NCI-H1092 (cell line): Measurements from ENCODE around the gene SEC24C.
"Not testable (repeated sequence)": the region's sequence is repeated elsewhere in the genome, so short reads cannot be mapped to it uniquely, and the experiment has no call there.

Experiments
- DNase-seq: peaks from one replicate; lab custom pipeline; 2025; lab: John Stamatoyannopoulos, UW

Gene SEC24C

GRCh38 chr10:73791871-73792400 is 47.8 kb downstream of the SEC24C start:
- DNase-seq, result no peak

GRCh38 chr10:73793456-73793855 is 49.3 kb downstream of the SEC24C start:
- no peak for DNase-seq

DNA sequence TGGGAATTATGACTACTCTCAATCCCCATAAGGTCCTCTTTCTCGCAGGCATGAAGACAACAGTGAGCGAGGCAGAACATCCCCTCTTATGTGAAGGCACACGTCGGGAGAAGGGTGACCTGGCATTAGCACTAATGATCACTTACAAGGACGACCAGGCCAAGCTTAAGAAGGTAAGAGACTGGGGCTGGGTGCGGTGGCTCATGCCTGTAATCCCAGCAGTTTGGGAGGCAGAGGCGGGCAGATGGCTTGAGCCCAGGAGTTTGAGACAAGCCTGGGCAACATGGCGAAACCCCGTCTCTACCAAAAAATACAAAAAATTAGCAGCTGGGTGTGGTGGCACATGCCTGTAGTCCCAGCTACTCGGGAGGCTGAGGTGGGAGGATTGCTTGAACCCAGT is 51.3 kb downstream of the SEC24C start:
- not testable (repeated sequence) for DNase-seq

DNA sequence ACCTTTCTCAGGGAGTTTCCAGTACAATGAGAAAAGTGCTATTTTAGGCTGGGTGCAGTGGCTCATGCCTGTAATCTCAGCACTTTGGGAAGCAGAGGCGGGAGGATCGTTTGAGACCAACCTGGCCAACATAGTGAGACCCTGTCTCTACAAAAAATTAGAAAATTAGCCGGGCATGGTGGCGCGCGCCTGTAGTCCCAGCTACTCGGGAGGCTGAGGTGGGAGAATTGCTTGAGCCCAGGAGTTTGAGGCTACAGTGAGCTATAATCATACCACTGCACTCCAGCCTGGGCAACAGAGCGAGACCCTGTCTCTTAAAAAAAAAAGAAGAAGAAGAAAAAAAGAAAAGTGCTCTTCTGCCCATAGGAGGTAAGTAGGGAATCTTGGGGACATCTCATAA is 51.9 kb downstream of the SEC24C start:
- DNase-seq, result not testable (repeated sequence)

DNA sequence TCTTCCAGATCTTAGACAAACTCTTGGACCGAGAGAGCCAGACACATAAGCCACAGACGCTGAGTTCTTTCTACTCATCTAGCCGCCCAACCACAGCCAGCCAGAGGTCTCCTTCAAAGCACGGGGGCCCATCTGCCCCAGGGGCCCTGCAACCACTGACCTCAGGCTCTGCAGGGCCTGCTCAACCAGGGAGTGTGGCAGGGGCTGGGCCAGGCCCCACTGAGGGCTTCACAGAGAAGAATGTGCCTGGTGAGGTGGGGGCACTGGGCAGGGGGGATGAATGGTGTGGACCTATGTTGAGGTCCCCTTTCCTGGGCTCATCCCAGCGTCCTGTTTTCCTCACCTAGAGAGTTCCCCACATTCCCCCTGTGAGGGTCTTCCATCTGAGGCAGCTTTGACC is 52.6 kb downstream of the SEC24C start:
- DNase-seq, result no peak

- no peak for DNase-seq
Measured at GRCh38 chr10:73797324-73798025, 53.3 kb downstream of the SEC24C start.

DNA sequence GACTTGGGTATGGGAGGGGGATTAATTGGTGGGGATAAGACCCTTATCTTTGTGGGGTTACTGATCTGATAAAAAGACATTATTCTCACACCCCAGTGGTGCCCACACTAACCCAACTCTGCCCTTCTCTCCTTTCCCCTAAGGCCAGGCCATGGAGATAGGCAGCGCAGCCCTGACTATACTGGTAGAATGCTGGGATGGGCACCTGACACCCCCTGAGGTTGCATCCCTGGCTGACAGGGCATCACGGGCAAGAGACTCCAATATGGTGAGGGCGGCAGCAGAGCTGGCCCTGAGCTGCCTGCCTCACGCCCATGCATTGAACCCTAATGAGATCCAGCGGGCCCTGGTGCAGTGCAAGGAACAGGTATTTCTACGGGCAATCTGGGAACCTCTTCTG is 53.9 kb downstream of the SEC24C start:
- DNase-seq, result no peak

GRCh38 chr10:73798927-73799560 is 54.9 kb downstream of the SEC24C start:
- no peak for DNase-seq

DNA sequence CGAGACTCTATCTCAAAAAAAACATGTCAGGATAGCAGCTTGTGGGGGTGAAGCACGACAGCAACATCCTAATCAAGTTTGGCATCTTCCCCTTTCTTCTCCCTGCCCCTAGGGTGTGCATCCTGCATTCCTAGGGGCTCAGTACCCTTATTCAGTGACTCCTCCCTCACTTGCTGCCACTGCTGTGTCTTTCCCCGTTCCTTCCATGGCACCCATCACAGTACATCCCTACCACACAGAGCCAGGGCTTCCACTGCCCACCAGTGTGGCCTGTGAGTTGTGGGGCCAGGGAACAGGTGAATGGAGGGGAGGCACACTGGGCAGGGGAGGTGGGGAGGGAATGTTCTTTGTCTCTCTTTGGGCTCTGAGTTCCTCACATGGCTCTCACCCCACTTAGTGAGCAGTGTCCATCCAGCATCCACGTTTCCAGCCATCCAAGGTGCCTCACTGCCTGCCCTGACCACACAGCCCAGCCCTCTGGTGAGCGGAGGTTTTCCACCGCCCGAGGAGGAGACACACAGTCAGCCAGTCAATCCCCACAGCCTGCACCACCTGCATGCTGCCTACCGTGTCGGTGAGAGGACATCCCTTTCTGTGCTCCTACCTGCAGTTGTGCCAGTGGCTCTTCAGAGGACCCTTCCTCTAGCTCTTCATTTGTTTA is 55.9 kb downstream of the SEC24C start:
- DNase-seq, result no peak

GRCh38 chr10:73800560-73801252 is 56.5 kb downstream of the SEC24C start:
- DNase-seq, result no peak

GRCh38 chr10:73801253-73801590 is 57.0 kb downstream of the SEC24C start:
- no peak for DNase-seq

DNA sequence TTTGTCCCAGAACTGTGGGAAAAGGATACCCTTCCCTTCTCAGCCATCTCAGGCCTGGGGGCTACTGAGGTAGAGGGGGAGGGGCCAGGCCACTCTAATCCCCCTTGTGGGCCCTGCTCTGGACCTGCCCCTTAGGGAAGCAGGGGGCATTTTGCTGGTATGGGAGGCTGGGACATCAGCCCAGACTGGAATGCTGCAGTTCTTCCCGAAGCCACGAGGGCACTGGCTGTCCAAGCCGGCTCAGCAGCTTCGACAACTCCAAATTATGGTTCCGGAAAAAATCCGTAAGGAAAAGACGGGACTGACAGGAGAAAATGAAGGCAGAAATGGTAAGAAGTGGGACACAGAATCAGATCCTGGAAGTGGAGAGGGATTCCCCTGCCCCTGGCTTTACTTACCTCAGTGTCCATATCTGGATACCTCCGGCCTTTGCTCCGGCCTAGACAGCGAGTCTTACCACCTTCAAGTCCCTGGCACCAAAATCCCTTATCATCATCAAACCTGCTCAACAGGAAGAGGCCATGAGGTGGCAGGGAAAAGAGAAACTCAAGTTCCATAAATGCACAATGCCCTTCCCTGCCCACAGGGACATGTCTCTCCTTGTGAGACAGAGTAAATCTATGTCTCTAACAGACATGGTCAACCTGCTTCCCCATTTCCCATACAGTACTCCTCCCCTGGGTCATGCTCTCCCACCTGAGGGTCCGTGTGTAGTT is 58.3 kb downstream of the SEC24C start:
- DNase-seq, result no peak

DNA sequence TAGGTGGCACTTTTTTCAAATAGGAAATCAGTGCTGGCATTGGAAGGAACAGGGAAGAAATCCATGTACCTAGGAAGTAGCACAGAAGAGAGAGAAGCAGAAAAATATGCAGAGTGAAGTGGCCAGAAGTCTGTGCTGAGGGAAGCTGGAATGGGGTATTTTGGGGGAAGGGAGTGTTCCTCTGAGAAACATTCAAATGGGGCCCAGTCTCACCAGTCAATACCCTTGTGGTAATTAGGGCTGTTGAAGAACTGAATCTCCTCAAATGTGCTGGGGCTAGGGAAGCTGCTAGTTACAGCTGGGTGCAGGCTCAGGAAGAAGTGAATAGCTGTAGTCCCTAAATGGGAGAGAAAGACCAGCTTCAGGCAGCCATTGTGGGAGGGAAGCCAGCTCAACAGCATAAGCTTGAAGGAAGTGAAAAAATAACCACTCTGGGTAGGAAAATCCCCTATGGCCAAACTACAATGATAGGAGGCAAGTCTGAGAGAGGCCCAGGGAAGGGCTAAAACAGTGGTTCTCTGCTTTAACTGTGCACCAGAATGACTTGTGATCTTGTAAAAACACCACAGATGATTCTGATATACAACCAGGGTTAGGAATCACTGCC is 59.6 kb downstream of the SEC24C start:
- no peak for DNase-seq

- DNase-seq, result no peak
Measured at GRCh38 chr10:73806176-73806950, 62.2 kb downstream of the SEC24C start.

DNA sequence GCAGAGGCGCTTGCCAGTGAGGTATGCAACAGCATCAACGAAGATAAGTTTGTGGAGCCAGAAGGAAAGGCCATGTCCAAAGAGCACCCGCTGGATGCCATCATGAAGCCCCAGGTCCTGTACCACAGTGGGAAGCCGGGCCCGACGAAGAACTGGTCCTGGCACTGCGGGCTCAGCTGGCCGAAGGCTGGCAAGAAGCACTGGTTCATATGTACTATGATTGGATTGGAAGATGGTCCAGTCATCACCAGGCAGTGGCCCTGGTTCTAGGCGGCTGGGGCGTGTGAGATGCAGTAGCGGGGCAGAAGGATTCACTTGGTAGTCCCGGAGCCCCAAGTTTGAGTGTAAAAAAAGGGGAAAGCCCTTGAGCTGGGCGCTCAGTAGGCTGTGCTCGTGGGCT is 63.3 kb downstream of the SEC24C start:
- DNase-seq, result no peak

GRCh38 chr10:73808021-73808815 is 64.0 kb downstream of the SEC24C start:
- no peak for DNase-seq

DNA sequence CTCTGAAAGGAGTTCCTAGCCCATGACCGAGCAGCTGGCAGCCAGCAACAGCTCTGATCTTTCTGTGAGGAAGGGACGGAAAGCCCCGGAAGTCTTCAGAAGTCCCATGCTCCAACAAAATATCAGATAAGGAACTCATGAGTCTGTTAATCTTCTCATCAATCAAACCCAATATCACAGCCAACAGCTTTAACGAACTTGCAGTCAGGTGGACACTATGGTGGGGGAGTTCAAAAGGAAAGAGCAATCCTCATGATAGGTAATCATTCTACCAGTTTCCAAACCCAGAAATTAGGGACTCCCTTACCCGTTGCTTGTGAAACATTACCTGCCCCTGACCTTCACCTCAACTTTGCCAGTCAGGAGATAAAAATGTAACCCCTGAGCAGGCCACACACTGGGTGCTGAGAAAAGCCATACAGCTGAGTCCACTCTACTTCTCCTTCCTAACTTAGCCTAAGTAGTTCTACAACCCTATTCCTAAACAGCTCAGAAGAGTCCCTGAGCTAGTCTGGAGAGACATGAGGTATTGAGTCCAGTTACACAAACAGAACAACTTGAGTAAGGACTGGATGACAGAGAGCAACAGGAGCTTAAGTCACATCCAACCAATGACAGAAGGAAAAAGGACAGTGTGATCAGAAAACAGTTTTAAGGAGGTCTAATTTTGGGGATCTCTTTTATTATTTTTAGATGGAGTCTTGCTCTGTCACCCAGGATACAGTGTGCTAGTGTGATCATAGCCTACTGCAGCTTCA is 65.1 kb downstream of the SEC24C start:
- DNase-seq, result no peak

- no peak for DNase-seq
Measured at GRCh38 chr10:73810358-73810734, 66.2 kb downstream of the SEC24C start.
